Mucosa of stomach (tissue), 1 donor: ENCODE results near the gene FTL.
A peak's percentile ranks its signal among the peaks of the same experiment; 100 is the strongest.
"Not testable (repeated sequence)": the region's sequence is repeated elsewhere in the genome, so short reads cannot be mapped to it uniquely, and the experiment has no call there.

ENCODE experiments used
- H3K27me3 ChIP-seq: one replicate; pipeline ENCODE4 v1.7.0; 2013; ENCODE audit warnings: mild to moderate bottlenecking, low read length; ENCODE audit not compliant: control insufficient read depth, insufficient read depth
- H3K36me3 ChIP-seq: one replicate; pipeline ENCODE4 v1.7.0; 2013; ENCODE audit warnings: low read length; ENCODE audit not compliant: control insufficient read depth, insufficient read depth
- H3K4me1 ChIP-seq: one replicate; pipeline ENCODE4 v1.7.0; 2013; ENCODE audit warnings: mild to moderate bottlenecking, low read length; ENCODE audit not compliant: control insufficient read depth, insufficient read depth
- H3K4me3 ChIP-seq: one replicate; pipeline ENCODE4 v1.7.0; 2013; ENCODE audit warnings: low read length
- H3K9ac ChIP-seq: one replicate; pipeline ENCODE4 v1.7.0; 2013; ENCODE audit warnings: mild to moderate bottlenecking, low read length, moderate library complexity
- H3K9me3 ChIP-seq: one replicate; pipeline ENCODE4 v1.7.0; 2013; ENCODE audit warnings: mild to moderate bottlenecking, low read length, moderate library complexity; ENCODE audit not compliant: control insufficient read depth
- donor health status: Pancreatic carcinoma.

Gene FTL

DNA sequence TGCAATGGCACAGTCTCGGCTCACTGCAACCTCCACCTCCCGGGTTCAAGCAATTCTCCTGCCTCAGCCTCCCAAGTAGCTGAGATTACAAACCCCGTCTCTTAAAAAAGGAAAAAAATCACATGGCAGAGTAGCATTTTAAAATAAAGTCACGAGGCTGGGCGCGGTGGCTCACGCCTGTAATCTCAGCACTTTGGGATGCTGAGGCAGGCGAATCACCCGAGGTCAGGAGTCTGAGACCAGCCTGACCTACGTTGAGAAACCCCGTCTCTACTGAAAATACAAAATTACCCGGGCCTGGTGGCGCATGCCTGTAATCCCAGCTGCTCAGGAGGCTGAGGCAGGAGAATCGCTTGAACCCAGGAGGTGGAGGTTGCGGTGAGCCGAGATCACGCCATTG is 37.4 kb upstream of the FTL start:
- H3K9ac ChIP-seq, H3K9me3 ChIP-seq, H3K27me3 ChIP-seq, H3K4me3 ChIP-seq, H3K36me3 ChIP-seq: not testable (repeated sequence)
- peaks cover 11% of the 10 kb centered on the region for H3K4me1 ChIP-seq

- Histone ChIP-seq H3K36me3 (no peaks in the 10 kb centered on the region), H3K9ac (no peak overlapping the region), H3K4me3 (no peak overlapping the region)
Measured at GRCh38 chr19:48928164-48929025, 36.7 kb upstream of the FTL start.

GRCh38 chr19:48933382-48933932 is 31.7 kb upstream of the FTL start, which contains the start of gene DHDH:
Gene DHDH, plus strand, starts transcription at chr19:48933699. Its CDS starts 23 bp downstream, at chr19:48933722.
- no peaks in the 10 kb centered on the region for H3K36me3 ChIP-seq
- no peaks in the 10 kb centered on the region for H3K27me3 ChIP-seq
- no peaks in the 10 kb centered on the region for H3K9me3 ChIP-seq
- peak within 1 kb of the TSS; percentile 56 for H3K4me3 ChIP-seq
- peaks cover 7% of the 10 kb centered on the region for H3K4me1 ChIP-seq
- peak within 1 kb of the TSS; percentile 53 for H3K9ac ChIP-seq

More at GRCh38 chr19:48928164-48929025, 36.7 kb upstream of the FTL start:
- Histone ChIP-seq H3K9me3 (no peaks in the 10 kb centered on the region), H3K4me1 (peaks cover 16% of the 10 kb centered on the region), H3K27me3 (no peaks in the 10 kb centered on the region)

- Histone ChIP-seq H3K27me3 (no peaks in the 10 kb centered on the region), H3K4me3 (no peak overlapping the region), H3K9me3 (no peaks in the 10 kb centered on the region), H3K9ac (no peak overlapping the region), H3K4me1 (peaks cover 5% of the 10 kb centered on the region), H3K36me3 (no peaks in the 10 kb centered on the region)
Measured at GRCh38 chr19:48934837-48935236, 30.3 kb upstream of the FTL start.

DNA sequence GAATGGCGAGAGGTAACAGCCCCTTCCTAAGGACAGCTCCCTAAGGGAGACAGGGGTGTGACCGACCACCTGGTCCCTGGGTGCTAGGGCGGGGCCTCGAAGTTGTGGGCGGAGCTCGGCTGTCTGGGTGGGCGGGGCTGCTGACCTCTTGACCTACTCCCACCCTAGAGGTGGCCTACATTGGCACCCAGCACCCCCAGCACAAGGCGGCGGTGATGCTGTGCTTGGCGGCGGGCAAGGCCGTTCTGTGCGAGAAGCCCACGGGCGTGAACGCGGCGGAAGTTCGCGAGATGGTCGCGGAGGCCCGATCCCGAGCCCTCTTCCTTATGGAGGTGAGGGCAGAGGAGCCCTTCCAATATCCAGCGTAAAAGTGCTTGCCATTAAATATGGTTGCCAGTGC is 29.2 kb upstream of the FTL start:
- Histone ChIP-seq H3K27me3 (no peaks in the 10 kb centered on the region), H3K36me3 (no peaks in the 10 kb centered on the region), H3K4me1 (peaks cover 5% of the 10 kb centered on the region), H3K9ac (no peak overlapping the region), H3K4me3 (no peak overlapping the region), H3K9me3 (no peaks in the 10 kb centered on the region)

DNA sequence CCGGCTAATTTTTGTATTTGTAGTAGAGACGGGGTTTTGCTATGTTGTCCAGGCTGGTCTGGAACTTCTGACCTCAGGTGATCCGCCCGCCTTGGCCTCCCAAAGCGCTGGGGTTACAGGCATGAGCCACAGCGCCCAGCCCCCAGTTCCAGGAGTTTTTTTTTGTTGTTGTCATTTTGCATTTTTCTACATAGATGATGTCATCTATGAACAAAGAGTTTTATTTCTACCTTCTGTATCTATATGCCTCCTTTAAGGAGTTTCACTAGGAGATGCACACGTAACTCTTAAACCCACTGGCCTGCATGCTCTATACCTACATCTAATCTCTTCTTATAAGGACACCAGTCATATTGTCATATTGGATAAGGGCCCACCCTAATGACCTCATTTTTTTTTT is 26.9 kb upstream of the FTL start:
- H3K4me3 ChIP-seq, result no peak overlapping the region
- H3K36me3 ChIP-seq, result no peaks in the 10 kb centered on the region
- peaks cover under 1% of the 10 kb centered on the region for H3K4me1 ChIP-seq
- no peaks in the 10 kb centered on the region for H3K27me3 ChIP-seq
- H3K9me3 ChIP-seq, result no peaks in the 10 kb centered on the region
- no peak overlapping the region for H3K9ac ChIP-seq

GRCh38 chr19:48940902-48941301 is 24.2 kb upstream of the FTL start:
- H3K4me1 ChIP-seq, result no peaks in the 10 kb centered on the region
- no peak overlapping the region for H3K4me3 ChIP-seq
- no peaks in the 10 kb centered on the region for H3K9me3 ChIP-seq
- H3K27me3 ChIP-seq, result no peaks in the 10 kb centered on the region
- H3K9ac ChIP-seq, result no peak overlapping the region
- H3K36me3 ChIP-seq, result no peaks in the 10 kb centered on the region

DNA sequence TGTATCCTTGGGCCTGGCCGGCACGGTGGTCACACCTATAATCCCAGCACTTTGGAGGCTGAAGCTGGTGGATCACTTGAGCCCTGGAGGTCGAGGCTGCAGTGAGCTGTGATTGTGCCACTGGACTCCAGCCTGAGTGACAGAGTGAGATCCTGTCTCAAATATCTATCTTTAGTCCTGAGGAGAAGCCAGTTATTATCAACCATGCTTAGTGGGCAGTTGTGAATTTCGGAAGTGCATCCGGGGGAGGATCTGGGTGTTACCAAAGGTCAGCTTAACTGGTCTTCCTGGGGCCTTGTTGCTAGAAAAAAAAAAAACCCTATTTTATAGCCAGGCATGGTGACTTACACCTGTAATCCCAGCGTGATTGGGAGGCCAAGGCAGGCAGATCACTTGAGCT is 22.0 kb upstream of the FTL start:
- H3K27me3 ChIP-seq, result no peaks in the 10 kb centered on the region
- no peak overlapping the region for H3K4me3 ChIP-seq
- H3K9ac ChIP-seq, result no peak overlapping the region
- peaks cover 3% of the 10 kb centered on the region for H3K4me1 ChIP-seq
- H3K9me3 ChIP-seq, result no peaks in the 10 kb centered on the region
- H3K36me3 ChIP-seq, result no peaks in the 10 kb centered on the region

GRCh38 chr19:48945415-48945814 is 19.7 kb upstream of the FTL start:
- Histone ChIP-seq H3K4me3 (no peak overlapping the region), H3K36me3 (no peaks in the 10 kb centered on the region), H3K9ac (no peak overlapping the region), H3K9me3 (no peaks in the 10 kb centered on the region), H3K27me3 (no peaks in the 10 kb centered on the region), H3K4me1 (peaks cover 3% of the 10 kb centered on the region)

DNA sequence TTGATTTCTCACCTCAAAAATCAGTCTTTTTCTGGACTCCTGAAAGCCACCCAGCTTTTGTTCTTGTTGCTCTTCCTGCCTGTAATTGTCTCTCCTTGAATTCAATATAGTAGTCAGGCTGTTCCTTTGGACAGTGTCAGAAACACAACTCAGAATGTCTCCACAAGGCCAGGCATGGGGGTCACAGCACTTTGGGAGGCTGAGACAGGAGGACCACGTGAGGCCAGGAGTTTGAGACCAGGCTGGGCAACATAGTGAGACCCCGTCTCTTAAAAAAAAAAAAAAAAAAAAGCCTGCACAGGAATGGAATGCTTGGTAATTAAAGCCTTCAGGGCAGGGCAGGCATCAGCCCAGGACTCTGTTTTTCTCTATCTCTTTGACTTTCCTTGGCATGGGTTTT is 19.3 kb upstream of the FTL start:
- Histone ChIP-seq H3K4me1 (peaks cover 3% of the 10 kb centered on the region), H3K27me3 (no peaks in the 10 kb centered on the region), H3K9ac (no peak overlapping the region), H3K9me3 (no peaks in the 10 kb centered on the region), H3K36me3 (no peaks in the 10 kb centered on the region), H3K4me3 (no peak overlapping the region)

DNA sequence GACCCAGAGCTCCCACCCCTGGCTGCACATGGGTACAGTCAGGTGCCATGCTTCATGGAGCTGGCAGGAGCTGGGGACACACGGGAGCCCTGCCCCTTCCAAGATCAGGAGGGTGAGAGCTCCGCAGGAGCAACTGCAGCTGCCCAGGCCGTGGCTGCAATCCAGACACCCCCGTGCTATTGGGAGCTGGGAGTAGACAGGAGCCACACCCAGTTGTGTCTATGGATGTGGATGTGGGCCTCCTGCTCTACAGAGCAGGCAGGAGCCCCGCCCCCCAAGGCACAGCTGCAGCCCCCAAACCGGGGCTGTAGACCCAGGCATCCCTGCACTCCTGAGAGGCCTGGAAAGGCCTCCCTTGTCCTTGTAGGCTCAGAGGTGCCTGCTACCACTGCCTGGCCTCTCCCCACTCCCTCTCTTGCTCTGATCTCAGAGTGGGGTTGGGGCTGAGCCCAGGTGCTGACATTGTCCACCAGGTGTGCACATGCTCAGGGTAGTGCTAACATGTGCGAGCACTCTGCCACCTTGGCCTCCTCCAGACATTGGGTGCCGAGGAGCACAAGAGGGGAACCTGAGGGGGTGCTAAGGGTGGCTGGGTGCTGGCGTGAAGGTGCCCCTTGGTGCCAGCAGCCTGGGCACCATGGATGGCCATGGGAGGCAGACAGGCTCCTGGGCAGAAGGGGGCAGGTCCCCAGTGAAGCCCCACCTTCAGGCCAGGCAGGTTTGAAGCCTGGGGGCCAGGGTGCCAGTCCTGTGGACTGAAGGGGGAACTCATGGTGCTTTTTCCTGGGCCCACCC is 18.4 kb upstream of the FTL start:
- Histone ChIP-seq H3K4me1 (peaks cover 11% of the 10 kb centered on the region), H3K4me3 (no peak overlapping the region), H3K27me3 (no peaks in the 10 kb centered on the region), H3K9me3 (no peaks in the 10 kb centered on the region), H3K36me3 (no peaks in the 10 kb centered on the region), H3K9ac (no peak overlapping the region)

DNA sequence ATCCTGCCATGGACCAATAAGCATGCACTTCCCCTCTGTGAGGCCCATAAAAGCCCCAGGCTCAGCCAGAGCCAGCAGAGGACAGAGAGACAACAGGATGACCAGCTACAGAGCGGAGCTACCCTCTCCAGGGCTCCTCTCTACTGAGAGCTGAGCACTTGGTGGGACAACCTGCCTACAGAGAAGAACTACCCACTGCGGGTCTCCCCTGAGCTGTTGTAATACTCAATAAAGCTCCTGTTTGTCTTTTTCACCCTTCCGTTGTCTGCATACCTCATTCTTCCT is 17.9 kb upstream of the FTL start:
- Histone ChIP-seq H3K4me3 (no peak overlapping the region), H3K27me3 (no peaks in the 10 kb centered on the region), H3K36me3 (no peaks in the 10 kb centered on the region), H3K4me1 (peaks cover 12% of the 10 kb centered on the region), H3K9ac (no peak overlapping the region), H3K9me3 (no peaks in the 10 kb centered on the region)
